ENCODE data around the gene PDIA4.

GRCh38 chr7:148963583-148964482 is 64.5 kb downstream of the PDIA4 start:
- TF ChIP-seq, protein P1, sequence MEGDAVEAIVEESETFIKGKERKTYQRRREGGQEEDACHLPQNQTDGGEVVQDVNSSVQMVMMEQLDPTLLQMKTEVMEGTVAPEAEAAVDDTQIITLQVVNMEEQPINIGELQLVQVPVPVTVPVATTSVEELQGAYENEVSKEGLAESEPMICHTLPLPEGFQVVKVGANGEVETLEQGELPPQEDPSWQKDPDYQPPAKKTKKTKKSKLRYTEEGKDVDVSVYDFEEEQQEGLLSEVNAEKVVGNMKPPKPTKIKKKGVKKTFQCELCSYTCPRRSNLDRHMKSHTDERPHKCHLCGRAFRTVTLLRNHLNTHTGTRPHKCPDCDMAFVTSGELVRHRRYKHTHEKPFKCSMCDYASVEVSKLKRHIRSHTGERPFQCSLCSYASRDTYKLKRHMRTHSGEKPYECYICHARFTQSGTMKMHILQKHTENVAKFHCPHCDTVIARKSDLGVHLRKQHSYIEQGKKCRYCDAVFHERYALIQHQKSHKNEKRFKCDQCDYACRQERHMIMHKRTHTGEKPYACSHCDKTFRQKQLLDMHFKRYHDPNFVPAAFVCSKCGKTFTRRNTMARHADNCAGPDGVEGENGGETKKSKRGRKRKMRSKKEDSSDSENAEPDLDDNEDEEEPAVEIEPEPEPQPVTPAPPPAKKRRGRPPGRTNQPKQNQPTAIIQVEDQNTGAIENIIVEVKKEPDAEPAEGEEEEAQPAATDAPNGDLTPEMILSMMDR (IDR thresholded peaks at IDR 0.05; ENCODE audit: insufficient read depth, low read length, poor library complexity, severe bottlenecking), result no peak
- TF ChIP-seq EZH2phosphoT487 (conservative IDR thresholded peaks at IDR 0.05; ENCODE audit: low read length), result no peak

Data from SU-DHL-6 (cell line).